Neural crest cell (in vitro differentiated cells): ENCODE results near the gene TFEC. TPM values are rescaled to one million over a fixed set of nuclear protein-coding genes. Genes with fewer than 3 reads are reported as not detected.

ENCODE experiments used
- DNase-seq: peaks from one replicate; pipeline ENCODE4 v3.0.0; 2021; ENCODE audit warnings: low read depth, mixed read lengths, low spot score
- H3K27ac Mint-ChIP-seq: one replicate; pipeline ENCODE4 v1.8.0; 2021; ENCODE audit warnings: mild to moderate bottlenecking, mixed read lengths; ENCODE audit not compliant: unreplicated experiment
- H3K27me3 Mint-ChIP-seq: 2 replicates; pipeline ENCODE4 v1.8.0; 2021; ENCODE audit warnings: low read depth, mild to moderate bottlenecking, mixed read lengths
- H3K36me3 Mint-ChIP-seq: 2 replicates; pipeline ENCODE4 v1.8.0; 2021; ENCODE audit warnings: low read depth, mild to moderate bottlenecking, mixed read lengths
- H3K4me1 Mint-ChIP-seq: 2 replicates; pipeline ENCODE4 v1.8.0; 2021; ENCODE audit warnings: mixed read lengths
- H3K4me3 Mint-ChIP-seq: one replicate; pipeline ENCODE4 v1.8.0; 2021; ENCODE audit warnings: mild to moderate bottlenecking, mixed read lengths
- H3K9me3 Mint-ChIP-seq: 2 replicates; pipeline ENCODE4 v1.8.0; 2021; ENCODE audit warnings: mixed read lengths
- total RNA-seq: library from RNA; stranded (reverse); gene quantifications from 2 replicates; pipeline ENCODE4 v1.2.1, GENCODE V29; 2021
- TF ChIP-seq, protein P1 (sequence below): fragments of 200-600 bp; sonication (generic); conservative IDR thresholded peaks from 2 replicates; pipeline ENCODE4 v1.5.0; 2021; ENCODE audit warnings: antibody characterized with exemption, mild to moderate bottlenecking

The TFEC gene
- total RNA-seq, 1 donor from 2014 or later, result not detected

GRCh38 chr7:115910541-115911164 lies 119.9 kb downstream of the TFEC start:
- Mint-ChIP-seq H3K36me3 (no peaks in the 10 kb centered on the region), H3K4me1 (peaks cover 21% of the 10 kb centered on the region), H3K27me3 (no peaks in the 10 kb centered on the region), H3K27ac (peak overlapping the region; percentile 79), H3K4me3 (no peak overlapping the region), H3K9me3 (no peaks in the 10 kb centered on the region)
- TF ChIP-seq, protein P1, sequence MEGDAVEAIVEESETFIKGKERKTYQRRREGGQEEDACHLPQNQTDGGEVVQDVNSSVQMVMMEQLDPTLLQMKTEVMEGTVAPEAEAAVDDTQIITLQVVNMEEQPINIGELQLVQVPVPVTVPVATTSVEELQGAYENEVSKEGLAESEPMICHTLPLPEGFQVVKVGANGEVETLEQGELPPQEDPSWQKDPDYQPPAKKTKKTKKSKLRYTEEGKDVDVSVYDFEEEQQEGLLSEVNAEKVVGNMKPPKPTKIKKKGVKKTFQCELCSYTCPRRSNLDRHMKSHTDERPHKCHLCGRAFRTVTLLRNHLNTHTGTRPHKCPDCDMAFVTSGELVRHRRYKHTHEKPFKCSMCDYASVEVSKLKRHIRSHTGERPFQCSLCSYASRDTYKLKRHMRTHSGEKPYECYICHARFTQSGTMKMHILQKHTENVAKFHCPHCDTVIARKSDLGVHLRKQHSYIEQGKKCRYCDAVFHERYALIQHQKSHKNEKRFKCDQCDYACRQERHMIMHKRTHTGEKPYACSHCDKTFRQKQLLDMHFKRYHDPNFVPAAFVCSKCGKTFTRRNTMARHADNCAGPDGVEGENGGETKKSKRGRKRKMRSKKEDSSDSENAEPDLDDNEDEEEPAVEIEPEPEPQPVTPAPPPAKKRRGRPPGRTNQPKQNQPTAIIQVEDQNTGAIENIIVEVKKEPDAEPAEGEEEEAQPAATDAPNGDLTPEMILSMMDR, result peak; percentile 80
- no peak for DNase-seq

GRCh38 chr7:115906731-115907130 lies 123.8 kb downstream of the TFEC start:
- Mint-ChIP-seq H3K9me3 (no peaks in the 10 kb centered on the region), H3K4me3 (no peak overlapping the region), H3K27me3 (no peaks in the 10 kb centered on the region), H3K36me3 (no peaks in the 10 kb centered on the region), H3K4me1 (peaks cover 11% of the 10 kb centered on the region), H3K27ac (no peak overlapping the region)
- TF ChIP-seq, protein P1, result no peak
- no peak for DNase-seq

DNA sequence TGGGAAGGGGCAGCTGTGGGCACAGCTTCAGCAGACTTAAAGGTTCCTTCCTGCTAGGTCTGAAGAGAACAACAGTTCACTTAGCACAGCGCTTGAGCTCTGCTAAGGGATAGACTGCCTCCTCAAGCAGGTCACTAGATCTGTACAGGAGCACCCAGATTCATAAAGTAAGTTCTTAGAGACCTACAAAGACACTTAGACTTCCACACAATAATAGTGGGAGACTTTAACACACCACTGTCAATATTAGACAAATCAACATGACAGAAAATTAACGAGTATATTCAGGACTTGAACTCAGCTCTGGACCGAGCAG lies 140.9 kb downstream of the TFEC start:
- no peak overlapping the region for H3K27ac Mint-ChIP-seq
- no peak overlapping the region for H3K4me3 Mint-ChIP-seq
- no peaks in the 10 kb centered on the region for H3K27me3 Mint-ChIP-seq
- peaks cover 16% of the 10 kb centered on the region for H3K9me3 Mint-ChIP-seq
- no peak for DNase-seq
- H3K36me3 Mint-ChIP-seq, result peaks cover 13% of the 10 kb centered on the region
- TF ChIP-seq, protein P1, result no peak
- H3K4me1 Mint-ChIP-seq, result no peaks in the 10 kb centered on the region

DNA sequence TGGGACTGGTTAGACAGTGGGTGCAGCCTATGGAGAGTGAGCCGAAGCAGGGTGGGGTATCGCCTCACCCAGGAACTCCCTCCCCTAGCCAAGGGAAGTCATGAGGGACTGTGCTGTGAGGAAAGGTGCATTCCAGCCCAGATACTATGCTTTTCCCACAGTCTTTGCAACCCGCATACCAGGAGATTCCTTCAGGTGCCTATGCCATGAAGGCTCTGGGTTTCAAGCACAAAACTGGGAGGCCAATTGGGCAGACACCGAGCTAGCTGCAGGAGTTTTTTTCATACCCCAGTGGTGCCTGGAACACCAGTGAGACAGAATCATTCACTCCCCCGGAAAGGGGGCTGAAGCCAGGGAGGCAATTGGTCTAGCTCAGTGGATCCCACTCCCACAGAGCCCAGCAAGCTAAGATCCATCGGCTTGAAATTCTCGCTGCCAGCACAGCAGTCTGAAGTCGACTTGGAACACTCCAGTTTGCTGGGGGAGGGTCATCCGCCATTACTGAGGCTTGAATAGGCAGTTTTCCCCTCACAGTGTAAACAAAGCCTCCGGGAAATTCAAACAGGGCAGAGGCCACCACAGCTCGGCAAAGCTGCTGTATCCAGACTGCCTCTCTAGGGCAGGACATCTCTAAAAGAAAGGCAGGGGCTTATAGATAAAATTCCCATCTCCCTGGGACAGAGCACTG lies 141.4 kb downstream of the TFEC start:
- Mint-ChIP-seq H3K9me3 (peaks cover 16% of the 10 kb centered on the region), H3K4me1 (no peaks in the 10 kb centered on the region), H3K27ac (peak overlapping the region; percentile 43), H3K4me3 (no peak overlapping the region), H3K27me3 (no peaks in the 10 kb centered on the region), H3K36me3 (peaks cover 13% of the 10 kb centered on the region)
- DNase-seq, result no peak
- TF ChIP-seq, protein P1, result no peak

DNA sequence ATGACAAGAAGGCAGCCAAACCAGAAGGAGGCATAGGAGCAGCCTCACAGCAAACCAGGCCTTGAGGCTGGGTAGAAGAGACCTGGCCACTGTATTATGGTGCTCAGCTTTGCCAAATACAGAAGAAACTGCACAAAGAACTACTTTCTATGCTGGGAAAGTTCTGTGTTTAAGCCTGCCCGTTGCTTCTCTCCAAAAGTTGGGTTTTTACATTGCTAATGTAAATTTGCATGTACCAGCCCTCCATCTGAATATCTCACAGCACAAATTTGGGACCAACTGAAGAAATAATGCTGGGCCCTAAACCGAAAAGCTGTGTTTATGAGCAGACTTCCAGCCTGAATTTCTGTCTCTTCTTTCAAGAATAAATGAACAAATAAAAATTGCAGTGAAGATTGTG lies 145.0 kb downstream of the TFEC start:
- H3K27ac Mint-ChIP-seq, result no peak overlapping the region
- TF ChIP-seq, protein P1, result no peak
- peaks cover 9% of the 10 kb centered on the region for H3K36me3 Mint-ChIP-seq
- H3K4me3 Mint-ChIP-seq, result no peak overlapping the region
- H3K9me3 Mint-ChIP-seq, result peaks cover 7% of the 10 kb centered on the region
- no peaks in the 10 kb centered on the region for H3K4me1 Mint-ChIP-seq
- no peak for DNase-seq
- H3K27me3 Mint-ChIP-seq, result no peaks in the 10 kb centered on the region

Other genes starting within 250 kb of the TFEC start
- gene TES, start 179.8 kb upstream of the TFEC start, total RNA-seq, result 15.0 and 18.7 TPM in 2 replicates